UCSD-AML1 (cell line): ENCODE results near the gene TRIOBP.

Experiments used
- DNase-seq: peaks from one replicate; lab custom pipeline; 2025; ENCODE audit not compliant: unreplicated experiment; lab: John Stamatoyannopoulos, UW

TRIOBP gene

DNA sequence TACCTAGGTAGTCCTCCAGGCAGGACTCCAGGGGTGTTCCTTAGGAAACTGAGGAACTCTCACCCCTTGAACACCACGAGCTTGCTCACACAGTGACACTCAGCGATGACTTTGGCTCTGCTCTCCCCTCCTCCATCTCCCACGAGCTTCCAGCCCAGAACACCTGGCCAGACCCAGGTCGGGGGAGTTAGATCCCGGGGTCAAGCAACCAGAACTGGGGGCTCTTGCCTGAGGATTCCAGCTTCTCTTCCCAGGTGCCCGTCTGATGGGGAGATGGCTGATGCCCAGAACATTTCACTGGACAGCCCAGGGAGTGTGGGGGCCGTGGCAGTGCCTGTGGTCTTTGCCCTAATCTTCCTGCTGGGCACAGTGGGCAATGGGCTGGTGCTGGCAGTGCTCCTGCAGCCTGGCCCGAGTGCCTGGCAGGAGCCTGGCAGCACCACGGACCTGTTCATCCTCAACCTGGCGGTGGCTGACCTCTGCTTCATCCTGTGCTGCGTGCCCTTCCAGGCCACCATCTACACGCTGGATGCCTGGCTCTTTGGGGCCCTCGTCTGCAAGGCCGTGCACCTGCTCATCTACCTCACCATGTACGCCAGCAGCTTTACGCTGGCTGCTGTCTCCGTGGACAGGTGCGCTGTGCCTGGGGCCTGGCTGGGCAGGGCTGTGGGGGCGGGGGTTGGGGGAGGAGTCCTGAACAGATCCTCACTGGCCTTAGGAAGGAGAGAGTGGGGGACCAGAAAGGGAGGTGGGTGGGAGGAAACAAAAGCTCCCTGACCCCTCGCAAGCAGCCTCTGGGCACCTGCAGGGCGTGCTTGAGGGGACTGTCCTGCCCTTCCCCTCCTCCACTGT lies 126.5 kb downstream of the TRIOBP start, which contains the start of gene GALR3:
Gene GALR3, plus strand, starts transcription at position 249 of the 852 bp plus-strand sequence. Its CDS starts 25 bp downstream, at position 274.
- DNase-seq: no peak

DNA sequence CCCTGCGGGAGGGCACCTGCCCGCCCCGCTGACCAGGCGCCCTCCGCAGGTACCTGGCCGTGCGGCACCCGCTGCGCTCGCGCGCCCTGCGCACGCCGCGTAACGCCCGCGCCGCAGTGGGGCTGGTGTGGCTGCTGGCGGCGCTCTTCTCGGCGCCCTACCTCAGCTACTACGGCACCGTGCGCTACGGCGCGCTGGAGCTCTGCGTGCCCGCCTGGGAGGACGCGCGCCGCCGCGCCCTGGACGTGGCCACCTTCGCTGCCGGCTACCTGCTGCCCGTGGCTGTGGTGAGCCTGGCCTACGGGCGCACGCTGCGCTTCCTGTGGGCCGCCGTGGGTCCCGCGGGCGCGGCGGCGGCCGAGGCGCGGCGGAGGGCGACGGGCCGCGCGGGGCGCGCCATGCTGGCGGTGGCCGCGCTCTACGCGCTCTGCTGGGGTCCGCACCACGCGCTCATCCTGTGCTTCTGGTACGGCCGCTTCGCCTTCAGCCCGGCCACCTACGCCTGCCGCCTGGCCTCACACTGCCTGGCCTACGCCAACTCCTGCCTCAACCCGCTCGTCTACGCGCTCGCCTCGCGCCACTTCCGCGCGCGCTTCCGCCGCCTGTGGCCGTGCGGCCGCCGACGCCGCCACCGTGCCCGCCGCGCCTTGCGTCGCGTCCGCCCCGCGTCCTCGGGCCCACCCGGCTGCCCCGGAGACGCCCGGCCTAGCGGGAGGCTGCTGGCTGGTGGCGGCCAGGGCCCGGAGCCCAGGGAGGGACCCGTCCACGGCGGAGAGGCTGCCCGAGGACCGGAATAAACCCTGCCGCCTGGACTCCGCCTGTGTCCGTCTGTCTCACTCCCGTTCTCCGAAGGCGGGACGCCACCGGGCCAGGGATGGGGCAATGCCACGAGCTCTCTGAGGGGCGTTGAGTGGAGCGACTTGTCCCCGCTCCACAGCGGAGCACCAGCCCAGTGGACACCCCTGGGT lies 128.1 kb downstream of the TRIOBP start:
- no peak for DNase-seq
